HepG2 (cell line): ENCODE data around the gene TMEM44. TPM values are rescaled to one million over a fixed set of nuclear protein-coding genes. Genes with fewer than 3 reads are reported as not detected.

Experiments
- GABPB1 ChIP-seq: IDR thresholded peaks from 2 replicates; pipeline ENCODE4 v1.6.1; 2016; ENCODE audit warnings: mild to moderate bottlenecking, missing genetic modification reagents, moderate library complexity, missing compliant biosample characterization
- KAT8 ChIP-seq: IDR thresholded peaks from 2 replicates; pipeline ENCODE4 v1.6.1; 2016; ENCODE audit warnings: missing genetic modification reagents, missing compliant biosample characterization
- KDM5B ChIP-seq: sonication (generic); formaldehyde crosslinking; IDR thresholded peaks from 2 replicates; pipeline ENCODE4 v1.4.0; 2020; ENCODE audit warnings: missing genetic modification reagents, mild to moderate bottlenecking, borderline replicate concordance
- KIAA2018 ChIP-seq: sonication (generic); formaldehyde crosslinking; IDR thresholded peaks from 2 replicates; pipeline ENCODE4 v1.5.0; 2020; ENCODE audit warnings: mild to moderate bottlenecking, missing genetic modification reagents, borderline replicate concordance
- NR2F1 ChIP-seq, 2 experiments: fragments of 450-650 bp in 1 of 2; formaldehyde crosslinking in 1 of 2; IDR thresholded peaks; 2 replicates each; pipeline versions ENCODE4 v1.5.0 to v1.6.1; 2016 to 2020; ENCODE audit warnings: mild to moderate bottlenecking in 1 of 2, missing compliant biosample characterization in 1 of 2, missing genetic modification reagents in 1 of 2, moderate library complexity in 1 of 2
- NR2F6 ChIP-seq, 2 experiments: IDR thresholded peaks; 2 replicates each; pipeline ENCODE4 v1.6.1; 2016; ENCODE audit warnings: antibody characterized with exemption in 1 of 2, mild to moderate bottlenecking in 1 of 2
- REPIN1 ChIP-seq: sonication (generic); formaldehyde crosslinking; IDR thresholded peaks from 2 replicates; pipeline ENCODE4 v1.8.0; 2022; ENCODE audit warnings: missing genetic modification reagents, low read depth, mild to moderate bottlenecking, borderline replicate concordance
- RFXAP ChIP-seq: sonication (generic); formaldehyde crosslinking; IDR thresholded peaks from 2 replicates; pipeline ENCODE4 v1.4.0; 2020; ENCODE audit warnings: missing genetic modification reagents, borderline replicate concordance
- SPEN ChIP-seq: sonication (generic); formaldehyde crosslinking; IDR thresholded peaks from 2 replicates; pipeline ENCODE4 v1.5.1; 2020; ENCODE audit warnings: low read depth, mild to moderate bottlenecking, missing genetic modification reagents
- STAG1 ChIP-seq: sonication (generic); formaldehyde crosslinking; IDR thresholded peaks from 2 replicates; pipeline ENCODE4 v1.4.0; 2020; ENCODE audit warnings: missing genetic modification reagents
- ZBTB38 ChIP-seq: sonication (generic); formaldehyde crosslinking; IDR thresholded peaks from 2 replicates; pipeline ENCODE4 v1.5.1; 2020; ENCODE audit warnings: mild to moderate bottlenecking, missing genetic modification reagents
- ZFP91 ChIP-seq: sonication (generic); formaldehyde crosslinking; IDR thresholded peaks from 2 replicates; pipeline ENCODE4 v1.9.0; 2022; ENCODE audit warnings: missing genetic modification reagents, mild to moderate bottlenecking, borderline replicate concordance
- ZFX ChIP-seq: sonication (generic); formaldehyde crosslinking; IDR thresholded peaks from 2 replicates; pipeline ENCODE4 v1.4.0; 2020; ENCODE audit warnings: mild to moderate bottlenecking, low read depth, missing genetic modification reagents, moderate library complexity
- ZNF350 ChIP-seq: sonication (generic); formaldehyde crosslinking; IDR thresholded peaks from 2 replicates; pipeline ENCODE4 v1.4.0; 2020; ENCODE audit warnings: mild to moderate bottlenecking, low read depth, missing genetic modification reagents, borderline replicate concordance
- ZNF670 ChIP-seq: sonication (generic); formaldehyde crosslinking; IDR thresholded peaks from 2 replicates; pipeline ENCODE4 v1.8.0; 2022; ENCODE audit warnings: mild to moderate bottlenecking, missing genetic modification reagents, borderline replicate concordance
- ZNF7 ChIP-seq: IDR thresholded peaks from 2 replicates; pipeline ENCODE4 v1.6.1; 2016; ENCODE audit warnings: missing biosample characterization, missing genetic modification reagents
- polyA plus RNA-seq, 8 experiments: library from polyadenylated mRNA; depleted of rRNA in 3 of 8; stranded (reverse) in 7 of 8; unstranded in 1 of 8; fragments of >200 nt; fragmentation: Illumina TruSeq in 4 of 8; extraction: Trizol in 4 of 8; gene quantifications; 2 replicates each; pipeline versions ENCODE4 v1.2.1 to v1.2.3, GENCODE V29; 2011 to 2016; ENCODE audit warnings: low read depth in 4 of 8, missing spikeins in 1 of 8, mixed read lengths in 1 of 8; ENCODE audit not compliant: insufficient read depth in 1 of 8
- total RNA-seq, 5 experiments: library from RNA; depleted of rRNA; stranded (reverse); fragments of >200 nt; fragmentation: Illumina TruSeq; extraction: Trizol; gene quantifications; 2 replicates each; pipeline ENCODE4 v1.2.3, GENCODE V29; 2016; ENCODE audit warnings: low read depth in 1 of 5
- TF ChIP-seq, protein P1 (sequence below): sonication (generic); formaldehyde crosslinking; IDR thresholded peaks from 2 replicates; pipeline ENCODE4 v1.8.1; 2023; ENCODE audit warnings: mild to moderate bottlenecking, inconsistent platforms, moderate library complexity, missing genetic modification reagents, borderline replicate concordance

The TMEM44 gene
- total and polyA plus RNA-seq, 2 of the 13 experiments (the other 11 are each of a cell fraction or from before 2014, with no cell fraction given), result 7.3 to 13.8 TPM

DNA sequence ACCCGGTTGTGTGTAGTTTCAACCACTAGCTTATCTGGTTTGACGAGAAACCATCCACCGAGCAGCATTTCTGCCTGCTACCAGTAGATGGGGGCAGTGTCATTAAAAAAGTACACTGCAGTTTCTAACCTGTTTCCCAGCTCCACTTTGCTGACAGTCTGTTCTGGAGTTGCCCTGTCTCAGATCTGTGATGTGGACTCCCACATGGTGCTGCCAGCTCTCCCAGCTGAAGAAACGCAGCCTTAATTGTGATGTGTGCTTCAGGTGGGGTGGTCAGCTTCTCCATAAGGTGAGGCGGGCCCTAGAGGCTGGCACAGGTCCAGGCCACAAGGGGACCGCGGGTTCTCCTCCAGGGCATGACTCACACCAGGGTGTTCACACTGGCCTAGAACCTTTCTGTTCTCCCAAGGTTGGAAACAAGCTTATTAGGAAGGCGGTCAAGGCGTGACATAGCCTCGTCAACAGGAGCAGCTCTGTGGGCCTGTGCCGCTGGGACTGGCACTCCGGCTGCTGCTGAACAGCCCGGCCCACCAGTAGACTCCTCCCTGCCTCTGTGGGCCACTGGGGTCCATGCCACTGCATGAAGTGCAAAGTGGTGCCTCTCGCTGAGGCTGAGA lies 49.6 kb upstream of the TMEM44 start (continued):
- peak; percentile 69; the same call in 1 of the 2 replicates for TF ChIP-seq ZFP91 (CRISPR knock-in tag)
- TF ChIP-seq RFXAP (CRISPR knock-in tag), result no peak
- 0 out of 2 replicates have a peak, but pooled peaks have one; percentile 28 for TF ChIP-seq SPEN
- TF ChIP-seq NR2F1 (CRISPR knock-in tag; IDR thresholded peaks at IDR 0.05), result no peak
- no peak for TF ChIP-seq ZNF7 (CRISPR knock-in tag)
- peak; percentile 55; the same call in 1 of the 2 replicates for TF ChIP-seq REPIN1
- TF ChIP-seq ZNF670 (CRISPR knock-in tag), result no peak
- TF ChIP-seq, protein P1, sequence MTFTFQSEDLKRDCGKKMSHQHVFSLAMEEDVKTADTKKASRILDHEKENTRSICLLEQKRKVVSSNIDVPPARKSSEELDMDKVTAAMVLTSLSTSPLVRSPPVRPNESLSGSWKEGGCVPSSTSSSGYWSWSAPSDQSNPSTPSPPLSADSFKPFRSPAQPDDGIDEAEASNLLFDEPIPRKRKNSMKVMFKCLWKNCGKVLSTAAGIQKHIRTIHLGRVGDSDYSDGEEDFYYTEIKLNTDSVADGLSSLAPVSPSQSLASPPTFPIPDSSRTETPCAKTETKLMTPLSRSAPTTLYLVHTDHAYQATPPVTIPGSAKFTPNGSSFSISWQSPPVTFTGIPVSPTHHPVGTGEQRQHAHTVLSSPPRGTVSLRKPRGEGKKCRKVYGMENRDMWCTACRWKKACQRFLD, result no peak
- 0 out of 2 replicates have a peak, but pooled peaks have one; percentile 15 for TF ChIP-seq ZBTB38
- TF ChIP-seq GABPB1, result peak; percentile 38; the same call in 1 of the 2 replicates
- no peak for TF ChIP-seq KIAA2018 (CRISPR knock-in tag)
- TF ChIP-seq KDM5B, result peak; percentile 63; the same call in 1 of the 2 replicates
- no peak; the same call in 1 of the 2 replicates for TF ChIP-seq ZFX (CRISPR knock-in tag)
- TF ChIP-seq NR2F6 (IDR thresholded peaks at IDR 0.05), result no peak
- TF ChIP-seq NR2F6 (CRISPR knock-in tag; IDR thresholded peaks at IDR 0.05), result no peak
- peak; percentile 57; the same call in 1 of the 2 replicates for TF ChIP-seq ZNF350 (CRISPR knock-in tag)
- peak; percentile 97 for TF ChIP-seq STAG1 (CRISPR knock-in tag)
- TF ChIP-seq KAT8 (CRISPR knock-in tag), result peak; percentile 38; the same call in 1 of the 2 replicates
